Measurements from ENCODE around the gene KREMEN1.

Gene KREMEN1

DNA sequence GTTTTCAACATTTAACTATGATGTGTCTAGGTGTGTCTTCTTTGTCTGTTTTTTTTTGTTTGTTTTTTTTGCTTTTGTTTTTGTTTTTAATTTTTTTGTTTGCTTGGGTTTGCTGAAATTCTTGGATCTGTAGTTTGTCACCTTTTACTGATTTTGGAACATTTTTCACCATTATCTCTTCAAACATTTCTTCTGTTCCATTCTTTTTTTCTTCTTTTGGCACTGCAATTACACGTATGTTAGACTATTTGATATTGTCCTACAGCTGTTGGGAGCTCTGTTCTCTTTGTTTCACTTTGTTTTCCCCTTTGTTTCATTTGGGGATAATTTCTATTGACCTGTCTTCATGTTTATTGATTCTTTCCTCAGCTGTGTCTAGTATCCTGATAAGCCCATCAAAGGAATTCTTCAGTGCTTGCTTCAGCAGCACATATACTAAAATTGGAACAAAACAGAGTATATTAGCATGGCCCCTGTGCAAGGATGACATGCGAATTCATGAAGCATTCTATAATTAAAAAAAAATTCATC lies 60.8 kb downstream of the KREMEN1 start:
- DNase-seq (ENCODE audit: low spot score): no peak

GRCh38 chr22:29134448-29134847 lies 61.6 kb downstream of the KREMEN1 start:
- no peak for DNase-seq (ENCODE audit: low spot score)

DNA sequence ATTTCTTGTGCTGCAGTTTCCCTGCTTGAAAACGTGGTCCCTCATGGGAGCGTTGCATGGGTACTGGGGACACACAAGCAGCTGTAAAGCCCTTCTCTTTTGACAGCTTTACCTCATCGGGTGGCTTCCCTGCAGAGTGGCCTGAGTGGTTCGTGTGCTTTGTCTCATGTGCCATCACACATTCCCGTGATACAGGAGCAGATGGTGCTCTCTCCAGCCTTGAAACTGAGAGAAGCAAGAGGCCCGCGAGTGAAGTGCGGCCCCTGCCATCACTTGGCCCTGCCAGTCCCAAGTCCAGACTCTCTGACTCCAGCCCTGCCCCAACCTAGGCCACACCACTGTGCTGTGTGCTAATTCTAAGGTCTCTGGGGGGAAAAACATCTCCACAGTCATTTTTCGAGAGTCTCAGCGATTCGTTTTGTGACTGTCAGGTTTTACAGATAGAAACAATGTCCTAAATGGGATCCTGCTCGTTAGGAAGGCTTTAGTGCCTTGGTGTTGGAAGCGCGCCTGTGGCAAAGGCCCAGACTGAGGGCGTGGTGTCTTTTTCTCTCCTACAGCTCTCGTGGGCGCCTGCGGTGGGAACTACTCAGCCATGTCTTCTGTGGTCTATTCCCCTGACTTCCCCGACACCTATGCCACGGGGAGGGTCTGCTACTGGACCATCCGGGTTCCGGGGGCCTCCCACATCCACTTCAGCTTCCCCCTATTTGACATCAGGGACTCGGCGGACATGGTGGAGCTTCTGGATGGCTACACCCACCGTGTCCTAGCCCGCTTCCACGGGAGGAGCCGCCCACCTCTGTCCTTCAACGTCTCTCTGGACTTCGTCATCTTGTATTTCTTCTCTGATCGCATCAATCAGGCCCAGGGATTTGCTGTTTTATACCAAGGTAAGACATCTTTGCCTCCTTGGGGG lies 64.2 kb downstream of the KREMEN1 start:
- DNase-seq (ENCODE audit: low spot score): no peak

DNA sequence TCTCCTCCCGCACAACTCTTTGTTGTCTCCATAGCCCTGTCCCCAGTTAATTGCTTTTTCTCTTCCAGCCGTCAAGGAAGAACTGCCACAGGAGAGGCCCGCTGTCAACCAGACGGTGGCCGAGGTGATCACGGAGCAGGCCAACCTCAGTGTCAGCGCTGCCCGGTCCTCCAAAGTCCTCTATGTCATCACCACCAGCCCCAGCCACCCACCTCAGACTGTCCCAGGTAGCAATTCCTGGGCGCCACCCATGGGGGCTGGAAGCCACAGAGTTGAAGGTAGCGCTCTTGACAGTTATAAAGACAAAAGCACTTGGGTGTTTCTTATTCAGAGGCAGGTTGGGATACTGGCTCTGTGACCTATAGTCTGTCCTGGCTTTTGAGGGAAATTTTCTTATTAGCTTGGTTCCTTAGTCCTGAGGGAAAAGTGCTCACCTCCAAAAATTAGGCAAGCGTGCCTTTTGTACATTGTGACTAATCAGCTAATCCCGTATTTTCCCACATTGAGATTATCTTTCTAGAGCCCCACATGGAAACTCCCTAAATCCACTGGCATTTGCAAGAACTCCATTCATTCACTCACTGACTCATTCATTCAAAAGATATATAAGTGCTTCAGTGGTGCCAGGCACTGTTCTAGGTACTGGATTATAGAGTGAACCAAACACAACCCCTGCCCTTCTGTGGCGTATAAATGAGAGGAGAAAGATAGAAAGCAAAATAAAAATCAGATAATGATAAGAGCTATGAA lies 65.9 kb downstream of the KREMEN1 start:
- DNase-seq (ENCODE audit: low spot score): no peak

DNA sequence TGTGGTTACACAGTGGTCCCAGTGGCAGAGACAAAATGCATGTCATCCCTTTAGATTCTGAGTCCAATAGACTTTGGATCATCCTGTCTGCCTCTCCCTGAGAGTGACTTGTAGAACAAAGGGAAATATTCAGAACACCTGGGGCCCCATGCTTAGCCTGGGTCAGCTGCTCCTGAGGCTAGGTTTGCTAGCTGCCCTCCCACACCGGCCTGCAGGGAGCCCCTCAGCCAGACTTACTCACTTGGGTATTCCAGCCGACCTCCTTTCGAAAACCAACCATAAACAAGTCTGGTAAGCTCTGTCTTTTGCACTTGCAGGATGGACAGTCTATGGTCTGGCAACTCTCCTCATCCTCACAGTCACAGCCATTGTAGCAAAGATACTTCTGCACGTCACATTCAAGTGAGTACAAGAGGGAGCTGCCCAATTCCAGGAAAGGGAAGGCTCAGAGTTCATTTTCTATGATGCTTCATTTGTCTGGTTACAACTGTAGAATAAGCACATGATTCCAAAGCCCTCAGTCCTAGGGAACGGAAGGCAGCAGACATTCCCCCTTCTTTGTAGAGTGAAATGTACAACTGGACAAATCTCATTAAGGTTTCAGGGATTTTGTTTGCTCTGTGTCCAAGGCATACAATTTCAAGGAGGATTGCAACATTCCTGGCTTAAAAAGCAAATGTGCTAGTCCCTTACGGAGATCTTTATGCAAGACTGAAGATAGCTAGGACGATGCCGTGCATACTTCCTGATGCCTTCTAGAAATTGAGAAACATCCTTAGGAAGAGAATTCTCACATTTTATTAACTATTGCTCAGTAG lies 67.3 kb downstream of the KREMEN1 start:
- no peak for DNase-seq (ENCODE audit: low spot score)

- DNase-seq (ENCODE audit: low spot score): no peak
Measured at GRCh38 chr22:29141078-29141688, 68.3 kb downstream of the KREMEN1 start.

DNA sequence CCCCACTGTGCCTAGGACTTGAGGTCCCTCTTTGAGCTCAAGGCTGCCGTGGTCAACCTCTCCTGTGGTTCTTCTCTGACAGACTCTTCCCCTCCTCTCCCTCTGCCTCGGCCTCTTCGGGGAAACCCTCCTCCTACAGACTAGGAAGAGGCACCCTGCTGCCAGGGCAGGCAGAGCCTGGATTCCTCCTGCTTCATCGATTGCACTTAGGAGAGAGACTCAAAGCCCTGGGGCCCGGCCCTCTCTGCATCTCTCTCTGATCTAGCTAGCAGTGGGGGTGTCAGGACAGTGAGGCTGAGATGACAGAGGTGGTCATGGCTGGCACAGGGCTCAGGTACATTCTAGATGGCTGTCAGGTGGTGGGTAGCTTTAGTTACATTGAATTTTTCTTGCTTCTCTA lies 69.3 kb downstream of the KREMEN1 start:
- DNase-seq (ENCODE audit: low spot score): no peak

- no peak for DNase-seq (ENCODE audit: low spot score)
Measured at GRCh38 chr22:29143941-29144785, 71.3 kb downstream of the KREMEN1 start.

- DNase-seq (ENCODE audit: low spot score): no peak
Measured at GRCh38 chr22:29144786-29145160, 71.9 kb downstream of the KREMEN1 start.

DNA sequence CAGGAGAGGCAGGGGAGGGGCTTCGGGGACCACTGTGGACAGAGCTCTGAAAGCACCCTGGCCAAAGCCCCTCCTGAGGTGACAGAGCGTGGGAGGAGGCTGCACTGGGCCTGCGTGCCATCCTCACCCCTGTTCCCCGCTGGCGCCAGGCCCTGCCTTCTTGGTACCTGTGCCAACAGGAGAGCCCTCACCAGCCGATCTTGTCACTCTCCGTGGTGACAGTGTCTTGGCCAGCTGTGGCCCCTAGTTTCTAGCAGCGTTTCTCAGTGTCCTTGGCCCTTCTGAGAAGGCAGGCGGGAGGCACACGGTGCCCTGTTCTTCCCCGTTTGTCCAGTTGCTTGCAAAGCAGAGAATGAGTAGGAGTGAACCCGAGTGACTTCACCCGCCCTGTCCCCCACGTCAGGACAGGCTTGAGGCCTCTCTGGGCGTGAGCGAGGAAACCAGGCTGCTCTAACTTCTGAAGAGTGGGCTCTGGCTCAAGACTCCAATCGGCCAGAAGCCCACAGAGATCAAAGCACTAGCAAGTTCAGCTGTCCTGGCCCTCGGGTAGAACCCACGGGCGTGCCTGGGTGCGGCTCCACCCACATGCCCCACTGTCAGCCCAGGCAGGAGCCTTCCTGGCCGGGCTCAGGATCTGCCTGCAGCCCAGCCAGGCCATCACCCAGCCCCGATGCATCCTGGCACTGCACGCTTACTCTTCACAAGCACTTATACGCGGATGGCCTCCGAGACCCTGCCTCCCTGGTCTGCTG lies 72.7 kb downstream of the KREMEN1 start:
- DNase-seq (ENCODE audit: low spot score): no peak

GRCh38 chr22:29146091-29146560 lies 73.3 kb downstream of the KREMEN1 start:
- DNase-seq (ENCODE audit: low spot score): no peak

DNA sequence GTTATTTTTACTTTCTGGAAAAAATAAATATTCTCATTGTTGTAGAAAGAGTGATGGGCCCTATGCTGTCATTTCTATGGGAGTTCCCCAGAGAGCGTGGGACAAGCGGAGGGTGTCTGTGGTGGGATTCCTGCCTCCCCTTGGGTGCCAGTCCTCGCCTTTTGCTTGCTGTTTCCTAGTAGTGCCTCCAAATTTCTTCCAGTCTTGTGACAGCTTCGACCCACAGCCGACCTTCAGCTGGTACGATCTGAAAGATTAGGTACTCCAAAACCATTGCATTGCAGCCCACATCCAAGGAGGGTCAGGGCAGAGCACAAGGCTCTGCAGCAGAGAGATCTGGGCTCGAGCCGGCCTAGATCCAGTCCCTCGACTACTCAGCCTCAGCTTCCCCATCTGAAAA lies 73.9 kb downstream of the KREMEN1 start:
- no peak for DNase-seq (ENCODE audit: low spot score)

DNA sequence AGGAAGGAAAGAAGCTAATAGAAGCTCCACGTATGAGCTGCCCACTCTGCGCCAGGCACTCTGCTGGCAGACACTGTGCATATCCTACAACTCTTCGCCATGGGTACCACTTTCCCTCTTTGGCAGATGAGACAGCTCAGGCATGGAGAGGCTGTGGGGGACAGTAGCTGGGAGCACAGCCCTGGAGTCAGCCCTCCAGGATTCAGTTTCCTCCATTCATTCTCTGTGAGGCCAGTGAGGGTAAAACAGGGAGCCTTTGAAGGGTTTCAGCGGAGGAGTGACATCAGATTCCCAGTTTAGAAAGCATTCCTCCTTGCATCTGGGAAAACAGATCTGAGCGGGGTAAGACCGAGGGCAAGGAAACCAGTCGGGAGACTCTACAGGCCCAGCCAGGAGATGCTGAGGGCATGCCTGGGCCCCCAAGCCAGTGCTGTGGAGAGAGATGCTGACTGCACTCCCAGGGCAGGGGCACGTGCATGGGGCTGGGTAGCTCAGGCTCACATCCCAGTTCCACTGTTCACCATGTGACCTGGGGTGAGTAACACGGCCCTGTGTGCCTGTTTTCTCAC lies 74.6 kb downstream of the KREMEN1 start:
- DNase-seq (ENCODE audit: low spot score): no peak

DNA sequence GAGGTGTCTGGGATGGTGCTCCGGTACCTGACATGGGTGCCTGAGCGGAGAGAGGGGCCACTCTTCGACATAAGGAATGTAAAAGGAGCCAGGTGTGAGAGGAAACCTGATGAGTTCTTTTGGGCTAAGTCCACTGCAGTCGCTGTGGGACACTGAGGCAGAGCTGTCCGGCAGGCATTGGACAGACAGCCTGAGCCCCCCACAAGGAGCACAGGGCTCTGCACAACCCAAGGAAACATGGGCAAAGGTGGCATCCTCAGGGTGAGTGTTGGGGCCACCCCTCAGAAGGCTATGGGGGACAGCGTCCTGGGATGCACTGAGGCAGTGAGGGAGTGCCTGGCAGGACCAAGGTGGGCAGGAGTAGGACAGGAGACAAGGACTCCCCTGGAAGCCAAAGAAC lies 75.2 kb downstream of the KREMEN1 start:
- no peak for DNase-seq (ENCODE audit: low spot score)

GRCh38 chr22:29148826-29149225 lies 76.0 kb downstream of the KREMEN1 start:
- DNase-seq (ENCODE audit: low spot score): no peak

DNA sequence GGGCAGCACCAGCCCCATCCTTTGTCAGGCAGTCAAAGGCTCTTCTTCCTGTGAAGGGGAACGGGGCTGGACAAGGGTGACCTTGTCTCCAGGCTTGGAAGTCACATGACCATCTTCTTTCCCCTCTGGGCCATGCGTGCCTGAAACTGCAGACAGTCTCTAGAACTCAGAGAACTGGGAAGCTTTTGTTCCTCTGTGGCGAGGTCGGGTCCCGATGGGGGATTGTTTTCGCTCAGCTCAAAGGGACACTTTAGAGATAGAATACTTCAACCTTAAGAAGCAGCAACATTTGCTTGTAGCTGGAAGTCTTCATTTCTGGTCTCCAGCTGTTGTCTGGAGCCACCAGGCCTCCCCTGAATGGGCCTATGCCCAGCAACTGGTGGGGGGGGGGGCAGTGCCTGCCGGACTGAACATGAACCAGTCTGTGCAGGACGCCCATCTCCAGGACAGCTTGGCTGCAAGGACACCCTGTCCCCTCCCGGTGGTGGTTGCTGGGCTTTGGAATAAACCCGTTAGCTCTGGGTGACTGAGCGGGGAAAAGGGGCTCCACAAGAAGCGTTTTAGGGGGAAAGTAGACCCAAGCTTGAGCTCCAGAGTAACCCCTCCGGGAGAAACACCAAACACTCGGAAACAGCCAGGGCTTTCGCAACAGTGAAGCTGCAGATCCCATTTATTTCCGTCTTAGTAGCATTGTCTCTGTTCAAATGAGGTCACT lies 77.2 kb downstream of the KREMEN1 start:
- DNase-seq (ENCODE audit: low spot score): no peak

GRCh38 chr22:29150701-29151100 lies 77.9 kb downstream of the KREMEN1 start:
- no peak for DNase-seq (ENCODE audit: low spot score)

DNA sequence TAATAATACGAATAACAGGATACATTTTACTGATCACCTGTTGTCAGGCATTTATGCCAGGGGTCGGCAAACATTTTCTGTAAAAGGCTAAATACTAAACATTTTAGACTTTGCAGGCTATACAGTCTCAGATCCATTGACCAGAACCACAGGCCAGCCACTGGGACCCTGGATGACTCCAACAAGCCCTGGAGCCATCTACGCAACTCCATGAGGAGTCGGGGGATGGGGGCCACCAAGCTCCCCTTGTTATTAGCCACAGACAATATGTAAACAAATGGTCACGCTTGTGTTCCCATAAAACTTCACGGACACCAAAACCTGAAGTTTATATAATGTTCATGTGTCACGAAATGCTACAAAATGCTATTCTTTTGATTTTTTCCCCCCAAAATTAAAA lies 78.5 kb downstream of the KREMEN1 start:
- no peak for DNase-seq (ENCODE audit: low spot score)
